HG03095 (cell line): ENCODE measurements around the gene UBASH3A.

ENCODE experiments used
- ATAC-seq: cut with Tn5 transposase; IDR thresholded peaks from one replicate; pipeline ENCODE4 v1.9.1; 2021; ENCODE audit warnings: moderate library complexity; ENCODE audit not compliant: unreplicated experiment

UBASH3A gene, protein sequence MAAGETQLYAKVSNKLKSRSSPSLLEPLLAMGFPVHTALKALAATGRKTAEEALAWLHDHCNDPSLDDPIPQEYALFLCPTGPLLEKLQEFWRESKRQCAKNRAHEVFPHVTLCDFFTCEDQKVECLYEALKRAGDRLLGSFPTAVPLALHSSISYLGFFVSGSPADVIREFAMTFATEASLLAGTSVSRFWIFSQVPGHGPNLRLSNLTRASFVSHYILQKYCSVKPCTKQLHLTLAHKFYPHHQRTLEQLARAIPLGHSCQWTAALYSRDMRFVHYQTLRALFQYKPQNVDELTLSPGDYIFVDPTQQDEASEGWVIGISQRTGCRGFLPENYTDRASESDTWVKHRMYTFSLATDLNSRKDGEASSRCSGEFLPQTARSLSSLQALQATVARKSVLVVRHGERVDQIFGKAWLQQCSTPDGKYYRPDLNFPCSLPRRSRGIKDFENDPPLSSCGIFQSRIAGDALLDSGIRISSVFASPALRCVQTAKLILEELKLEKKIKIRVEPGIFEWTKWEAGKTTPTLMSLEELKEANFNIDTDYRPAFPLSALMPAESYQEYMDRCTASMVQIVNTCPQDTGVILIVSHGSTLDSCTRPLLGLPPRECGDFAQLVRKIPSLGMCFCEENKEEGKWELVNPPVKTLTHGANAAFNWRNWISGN

GRCh38 chr21:42403611-42404231 is at the start of gene UBASH3A:
UBASH3A (plus strand) TSS chr21:42403902; CDS start chr21:42403946, 44 bp downstream.
- ATAC-seq: no peak

DNA sequence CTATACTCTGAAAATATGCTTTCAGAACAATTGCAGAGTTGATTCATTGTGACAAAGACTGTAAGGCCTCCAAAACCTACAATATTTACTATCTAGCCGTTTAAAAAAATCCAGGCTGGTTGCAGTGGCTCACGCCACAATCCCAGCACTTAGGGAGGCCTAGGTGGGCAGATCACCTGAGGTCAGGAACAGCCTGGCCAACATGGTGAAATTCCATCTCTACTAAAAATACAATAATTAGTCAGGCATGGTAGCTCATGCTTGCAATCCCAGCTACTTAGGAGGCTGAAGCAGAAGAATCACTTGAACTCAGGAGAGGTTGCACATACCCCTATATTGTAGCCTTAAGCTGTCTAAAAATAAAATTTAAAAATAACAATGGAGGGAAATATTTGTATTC is 47.7 kb upstream of the UBASH3A start:
- no peak for ATAC-seq

DNA sequence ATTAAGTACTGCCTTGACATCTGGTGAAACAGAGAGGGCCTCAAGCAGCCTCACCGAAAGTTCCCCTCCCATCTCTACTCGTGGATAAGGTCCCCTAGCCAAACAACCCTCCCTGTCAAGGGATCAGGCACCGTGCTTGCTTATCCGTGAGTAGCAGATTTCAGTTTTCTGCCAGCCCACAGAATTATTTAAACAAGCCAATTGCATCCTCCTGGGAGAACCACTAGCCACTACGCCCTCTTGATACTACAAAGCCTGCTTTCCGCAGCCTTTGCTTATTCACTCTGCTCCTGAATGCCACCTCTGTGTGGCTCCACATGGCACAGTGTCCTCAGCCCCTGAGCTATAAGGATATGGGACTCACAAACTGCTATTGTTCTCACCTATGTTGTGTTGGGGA is 47.1 kb upstream of the UBASH3A start:
- no peak for ATAC-seq

DNA sequence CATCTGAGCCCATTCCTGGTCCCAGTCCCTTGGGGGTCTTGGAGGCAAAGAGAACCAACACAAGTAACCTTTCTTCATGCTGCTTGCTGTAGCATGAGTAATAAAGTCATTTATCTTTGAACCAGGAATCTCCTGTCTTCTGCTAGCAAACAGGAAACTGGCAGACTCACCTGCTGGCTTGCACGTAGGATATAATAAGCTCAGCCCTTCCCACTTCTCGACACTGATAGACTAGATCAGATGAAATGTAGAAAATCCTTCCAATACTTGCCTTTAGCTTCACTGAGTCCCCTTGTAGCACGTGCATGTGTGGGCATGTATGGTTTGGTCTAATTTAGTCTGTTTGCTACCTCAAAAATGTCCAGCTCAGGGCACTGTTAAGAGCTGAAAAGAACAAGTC is 46.4 kb upstream of the UBASH3A start:
- no peak for ATAC-seq

GRCh38 chr21:42358261-42358660 is 45.4 kb upstream of the UBASH3A start:
- no peak for ATAC-seq

- no peak for ATAC-seq
Measured at GRCh38 chr21:42358937-42359336, 44.8 kb upstream of the UBASH3A start.

- ATAC-seq: no peak
Measured at GRCh38 chr21:42360317-42360716, 43.4 kb upstream of the UBASH3A start.

DNA sequence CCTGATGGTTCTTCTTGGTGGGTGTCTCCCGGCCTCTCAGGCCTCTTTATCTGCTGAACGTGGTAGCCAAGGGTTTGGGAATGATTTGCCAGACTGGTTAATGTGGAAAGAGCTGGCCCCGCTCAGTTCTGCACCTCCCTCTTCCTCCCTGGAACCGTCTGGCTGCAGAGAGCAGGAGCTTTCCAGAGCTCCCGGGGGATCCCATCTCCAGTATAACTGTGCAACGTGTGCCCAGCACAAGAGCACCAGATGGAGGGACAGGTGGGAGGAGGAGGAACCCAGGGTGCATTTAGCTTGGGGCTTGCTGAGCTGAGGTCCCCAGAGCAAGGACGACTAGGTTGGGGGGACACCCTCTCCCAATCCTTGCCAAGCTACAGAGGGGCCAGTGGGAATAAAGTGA is 42.4 kb upstream of the UBASH3A start:
- no peak for ATAC-seq

GRCh38 chr21:42362198-42362597 is 41.5 kb upstream of the UBASH3A start:
- no peak for ATAC-seq

GRCh38 chr21:42362700-42363099 is 41.0 kb upstream of the UBASH3A start:
- no peak for ATAC-seq

DNA sequence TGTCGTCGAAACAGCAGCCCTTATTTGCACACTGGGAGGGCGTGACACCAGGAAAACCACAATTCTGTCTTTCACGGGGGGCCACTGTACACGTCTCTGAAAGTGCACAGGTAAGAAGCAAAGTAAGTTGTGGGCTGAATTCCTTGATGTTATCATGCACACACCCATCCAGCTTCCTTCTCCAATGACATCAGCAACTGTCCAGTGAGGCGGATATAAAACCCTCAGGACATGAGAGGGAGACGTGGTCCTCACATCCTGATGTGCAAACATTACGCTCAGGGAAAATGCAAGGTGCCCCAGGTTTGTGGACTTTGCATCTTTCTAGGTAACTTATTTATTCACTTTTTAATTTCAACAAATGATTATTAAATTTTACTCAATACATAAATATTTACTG is 40.4 kb upstream of the UBASH3A start:
- ATAC-seq: no peak

DNA sequence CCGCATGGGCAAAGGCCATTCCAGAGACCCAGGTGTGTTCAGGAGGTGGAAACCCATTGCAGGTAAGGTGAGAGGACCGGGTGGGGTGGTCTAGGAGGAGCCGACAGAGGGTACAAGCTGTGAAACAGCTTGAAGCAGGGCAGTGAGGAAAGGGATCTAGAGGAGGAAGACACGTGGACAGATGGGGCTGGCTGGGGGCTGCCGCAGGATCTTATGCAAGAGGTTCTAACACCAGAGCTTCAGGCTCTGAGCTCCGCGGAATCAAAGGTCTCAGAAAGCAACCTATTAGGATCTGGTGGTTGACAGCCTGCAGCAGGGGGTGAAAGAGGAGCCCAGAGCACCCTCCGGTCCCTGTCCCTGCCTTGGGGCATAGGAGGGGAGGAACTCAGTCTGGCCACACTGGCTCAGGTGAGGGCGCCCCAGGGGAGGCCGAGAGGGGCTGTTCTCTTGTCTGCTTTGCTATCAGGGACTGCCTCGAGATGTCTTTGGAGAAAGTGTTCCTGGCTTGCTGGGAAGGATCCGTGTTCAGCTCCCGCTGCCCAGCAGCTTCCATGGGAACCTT is 39.3 kb upstream of the UBASH3A start:
- no peak for ATAC-seq

DNA sequence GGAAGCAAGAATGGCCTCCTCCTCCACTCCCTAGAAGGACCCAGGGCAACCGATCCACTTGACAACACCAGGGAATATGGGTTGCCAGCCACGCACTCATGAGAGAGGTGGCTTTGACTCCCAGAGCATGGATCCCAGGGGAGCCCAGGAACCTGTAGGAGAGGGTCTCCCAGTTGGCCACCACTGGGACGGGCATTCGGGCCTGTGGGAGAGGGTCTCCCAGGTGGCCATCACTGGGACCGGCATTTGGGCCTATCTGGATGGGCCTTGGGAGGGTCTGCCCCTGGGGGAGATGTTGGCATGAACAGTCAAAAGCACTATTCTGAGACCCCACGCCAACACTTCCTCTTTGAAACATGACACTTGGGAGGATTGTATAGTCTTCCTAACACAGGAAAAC is 37.9 kb upstream of the UBASH3A start:
- ATAC-seq: no peak

DNA sequence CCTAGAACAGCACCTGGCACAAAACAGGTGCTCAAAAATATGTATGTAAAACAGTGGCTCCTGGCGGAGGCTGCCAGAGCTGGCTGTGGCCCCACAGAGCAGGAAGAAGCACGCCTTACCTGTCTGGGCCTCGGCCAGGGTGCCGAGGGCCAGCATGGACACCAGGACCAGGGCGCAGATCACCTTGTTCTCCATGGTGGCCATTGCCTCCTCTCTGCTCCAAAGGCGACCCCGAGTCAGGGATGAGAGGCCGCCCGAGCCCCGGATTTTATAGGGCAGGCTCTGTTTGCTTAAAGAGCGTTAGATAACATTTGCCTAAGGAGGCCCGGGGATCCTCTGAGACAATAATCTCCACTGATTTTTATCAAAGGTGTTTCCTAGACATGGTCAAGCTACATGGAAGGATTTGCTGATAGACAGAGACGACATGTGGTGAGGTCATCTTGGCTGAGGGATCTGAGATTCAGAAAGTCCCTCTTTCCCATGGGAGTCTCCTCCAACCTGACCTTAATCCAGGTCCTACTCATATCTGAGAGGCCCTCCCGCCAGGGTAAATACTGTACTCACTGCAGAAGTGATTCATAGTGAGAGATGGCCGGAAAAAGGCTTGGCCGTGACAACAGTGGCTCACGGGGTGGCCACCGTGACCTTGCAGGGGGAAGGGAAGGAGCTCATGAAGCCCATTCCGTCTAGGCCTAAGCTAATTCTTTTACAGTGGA is 37.3 kb upstream of the UBASH3A start, which contains the start of gene TFF1:
Gene TFF1, minus strand, starts transcription at position 244 of the 719 bp plus-strand sequence. Its CDS starts 40 bp downstream, at position 204.
- no peak for ATAC-seq

DNA sequence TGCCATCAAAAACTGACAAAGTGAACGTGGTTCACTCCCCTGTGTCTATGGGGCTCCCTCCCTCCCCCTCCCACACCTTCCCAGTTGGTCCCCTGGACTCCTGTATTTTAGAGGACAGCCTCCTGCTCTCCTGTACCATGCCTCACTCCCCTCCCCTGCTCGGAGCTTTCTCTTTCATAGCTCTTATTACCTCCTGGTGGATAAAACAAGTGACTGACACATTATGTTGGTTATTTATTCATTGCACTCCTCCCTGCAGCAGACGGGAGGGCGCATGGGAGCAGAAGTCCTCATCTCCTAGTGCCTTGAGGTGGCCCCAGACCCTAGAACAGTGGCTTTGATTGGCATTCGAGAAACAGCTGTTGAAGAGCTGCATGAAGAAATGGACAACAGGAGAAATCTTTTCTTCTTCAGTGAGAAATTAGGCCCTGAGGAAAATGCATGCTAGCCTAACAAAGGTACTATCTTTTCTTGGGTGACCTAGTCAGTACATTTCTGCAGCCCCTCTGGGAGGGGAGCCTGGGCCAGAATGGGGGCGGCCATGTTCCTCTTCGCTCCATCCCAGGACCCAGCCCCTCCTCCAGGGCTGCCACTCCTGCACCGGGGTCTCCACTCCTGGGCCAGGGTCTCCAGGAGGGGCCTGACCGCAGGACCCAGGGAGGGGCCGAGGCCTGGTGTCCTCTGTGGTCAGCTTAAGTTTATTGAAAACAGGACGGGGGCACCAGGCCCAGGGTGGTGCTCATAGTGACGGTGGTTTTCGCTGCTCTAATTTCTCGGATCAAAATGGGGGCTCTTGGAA is 36.1 kb upstream of the UBASH3A start:
- no peak for ATAC-seq

- no peak for ATAC-seq
Measured at GRCh38 chr21:42369821-42370220, 33.9 kb upstream of the UBASH3A start.

DNA sequence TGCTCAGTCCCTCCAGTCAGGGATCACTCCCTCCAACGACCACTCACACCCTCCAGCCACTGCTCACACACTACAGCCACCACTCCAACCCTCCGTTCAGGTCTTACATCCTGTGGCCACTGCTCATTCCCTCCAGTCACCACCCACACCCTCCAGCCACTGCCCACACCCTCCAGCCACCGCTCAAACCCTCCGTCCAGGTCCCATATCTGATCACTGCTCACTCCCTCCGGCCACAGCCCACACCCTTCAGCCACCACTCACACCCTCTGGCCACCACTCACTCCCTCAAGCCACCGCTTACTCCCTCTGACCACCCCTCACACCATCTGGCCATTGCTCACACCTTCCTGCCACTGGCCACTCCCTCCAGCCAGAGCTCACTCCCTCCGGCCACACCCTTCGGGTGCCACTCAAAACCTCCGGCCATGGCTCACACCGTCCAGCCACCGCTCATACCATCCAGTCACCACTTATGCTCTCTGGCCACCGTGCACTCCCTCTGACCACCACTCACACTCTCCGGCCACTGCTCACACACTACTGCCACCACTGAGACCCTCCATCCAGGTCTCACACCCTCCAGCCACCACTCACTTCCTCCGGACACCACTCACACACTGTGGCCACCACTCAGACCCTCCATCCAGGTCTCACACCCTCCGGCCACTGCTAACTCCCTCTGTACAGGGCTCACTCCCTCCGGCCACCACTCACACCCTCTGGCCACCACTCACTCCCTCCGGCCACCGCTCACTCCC is 32.6 kb upstream of the UBASH3A start:
- ATAC-seq: no peak

DNA sequence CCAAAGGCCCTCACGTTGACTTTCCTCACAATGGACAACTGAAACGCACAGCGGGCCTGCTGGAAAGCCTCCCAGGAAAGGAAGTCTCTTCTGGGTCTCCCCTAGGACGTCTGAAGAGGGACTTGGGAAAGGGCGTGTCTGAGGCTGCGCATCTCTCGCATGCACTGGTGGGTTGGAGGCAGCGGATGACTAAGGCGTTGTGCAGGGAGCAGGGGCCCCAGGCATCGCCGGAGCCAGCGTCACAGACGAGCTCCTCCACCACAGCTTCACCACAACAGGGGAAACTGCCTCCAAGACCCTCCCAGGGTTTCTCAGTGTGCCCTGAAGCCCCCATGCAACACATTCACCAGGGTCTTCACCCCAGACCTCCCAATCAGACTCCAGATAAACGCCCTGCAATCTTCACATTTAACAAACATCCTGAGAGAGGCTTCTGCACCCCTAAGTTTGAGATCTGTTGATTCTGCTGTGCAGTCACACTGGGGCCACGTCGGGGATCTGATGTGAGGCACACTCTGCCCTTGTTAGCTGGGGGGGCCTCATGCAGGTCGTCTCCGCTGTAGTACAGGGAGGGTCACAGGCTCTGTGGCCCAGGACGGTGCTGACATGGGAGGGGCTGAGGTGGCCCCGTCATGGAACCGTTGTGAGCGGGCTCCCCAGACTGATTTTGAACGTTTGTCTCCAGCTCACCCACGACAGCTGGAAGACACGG is 30.4 kb upstream of the UBASH3A start:
- ATAC-seq: no peak
